Prostate gland (tissue), 2 donors: Measurements from ENCODE around the gene PTGS2.
"Not testable (repeated sequence)": the region's sequence is repeated elsewhere in the genome, so short reads cannot be mapped to it uniquely, and the experiment has no call there.

Source experiments
- CTCF ChIP-seq, 4 experiments: fragments of 200-600 bp in 2 of 4; fragments of 450-650 bp in 2 of 4; sonication (generic) in 2 of 4; IDR thresholded peaks; 1 replicate in 3 of 4; 2 replicates in 1 of 4; pipeline ENCODE4 v1.5.1; 2016 to 2019; ENCODE audit warnings: antibody characterized with exemption in 4 of 4, mild to moderate bottlenecking in 2 of 4, moderate library complexity in 2 of 4
- POLR2A ChIP-seq: fragments of 450-650 bp; IDR thresholded peaks from one replicate; pipeline ENCODE4 v1.6.1; 2016; ENCODE audit warnings: antibody characterized with exemption, mild to moderate bottlenecking
- POLR2AphosphoS5 ChIP-seq: sonication (generic); formaldehyde crosslinking; IDR thresholded peaks from one replicate; pipeline ENCODE4 v1.6.1; 2017; ENCODE audit warnings: antibody characterized with exemption

GRCh38 chr1:186669784-186670183 is 10.4 kb downstream of the PTGS2 start:
- not testable (repeated sequence) for TF ChIP-seq CTCF (IDR thresholded peaks at IDR 0.05); POLR2A; POLR2AphosphoS5
